HepG2 (cell line): ENCODE data around the gene ADARB2. TPM values are rescaled to one million over a fixed set of nuclear protein-coding genes. Genes with fewer than 3 reads are reported as not detected.

Source experiments
- ATAC-seq: fragments of 200-7000 bp; cut with Tn5 transposase; 3 replicates; pipeline ENCODE4 v1.9.1; 2020; ENCODE audit warnings: mild to moderate bottlenecking, moderate library complexity
- BruUV-seq: library from RNA; stranded (reverse); fragments of 400-500 nt; replicated peaks from 2 replicates; lab custom pipeline; 2021; lab: Mats Ljungman, UMichigan
- CTCF ChIA-PET: fragments of 300-600 bp; formaldehyde crosslinking; extraction: SDS; loops from one replicate; lab custom pipeline; 2021; ENCODE audit warnings: low total read pairs, inconsistent platforms, low intra/inter-chr PET ratio; lab: Yijun Ruan, JAX
- POLR2A ChIA-PET: fragments of 350-600 bp; sonication (Branson Sonifier 250); formaldehyde crosslinking; loops from one replicate; lab custom pipeline; 2020; ENCODE audit warnings: antibody characterized with exemption, inconsistent platforms; lab: Yijun Ruan, JAX
- DNase-seq: peaks from one replicate; pipeline ENCODE4 v3.0.0-alpha.2; 2015; ENCODE audit warnings: low spot score
- FAIRE-seq: peaks from 3 replicates; lab custom pipeline; 2011; peaks lifted over from hg19 to GRCh38; lab: Jason Lieb, UNC
- H2AFZ ChIP-seq: one replicate; pipeline ENCODE4 v1.6.1; 2011; ENCODE audit warnings: low read length, inconsistent platforms
- H3K27ac ChIP-seq: fragments of 300-600 bp; 3 replicates; pipeline ENCODE4 v1.8.0; 2011; ENCODE audit warnings: mixed run types, mild to moderate bottlenecking, mixed read lengths, low read length, inconsistent platforms; ENCODE audit not compliant: insufficient read depth; ENCODE audit errors: extremely low read length
- H3K27me3 ChIP-seq, 2 experiments: fragments of 200-600 bp in 1 of 2; 2 replicates in 1 of 2; 3 replicates in 1 of 2; pipeline versions ENCODE4 v1.6.0 to v1.8.0; 2011; ENCODE audit warnings: low read length in 2 of 2, mild to moderate bottlenecking in 2 of 2, moderate library complexity in 2 of 2, inconsistent platforms in 1 of 2; ENCODE audit not compliant: insufficient read depth in 2 of 2, control insufficient read depth in 1 of 2
- H3K36me3 ChIP-seq, 2 experiments: fragments of 200-600 bp in 1 of 2; replicated peaks in 1 of 2; 2 replicates in 1 of 2; 3 replicates in 1 of 2; pipeline versions ENCODE4 v1.5.1 to v1.8.0; 2011; ENCODE audit warnings: low read length in 2 of 2, inconsistent platforms in 1 of 2; ENCODE audit not compliant: insufficient read depth in 2 of 2, control insufficient read depth in 1 of 2
- H3K4me1 ChIP-seq: 2 replicates; pipeline ENCODE4 v1.5.1; 2012; ENCODE audit warnings: low read length, inconsistent platforms; ENCODE audit not compliant: insufficient read depth
- H3K4me2 ChIP-seq: 2 replicates; pipeline ENCODE4 v1.6.0; 2011; ENCODE audit warnings: low read depth, low read length, inconsistent platforms
- H3K4me3 ChIP-seq, 3 experiments: fragments of 200-600 bp in 1 of 3; sonication (generic), shearing (Covaris generic) in 1 of 3; replicated peaks in 1 of 3; 2 replicates each; pipeline ENCODE4 v1.5.1; 2011 to 2016; ENCODE audit warnings: low read length in 3 of 3, inconsistent platforms in 2 of 3, low read depth in 2 of 3, mild to moderate bottlenecking in 2 of 3, control low read depth in 1 of 3, mixed read lengths in 1 of 3; ENCODE audit not compliant: insufficient read depth in 1 of 3
- H3K79me2 ChIP-seq: one replicate; pipeline ENCODE4 v1.6.1; 2011; ENCODE audit warnings: low read length, inconsistent platforms; ENCODE audit not compliant: insufficient read depth
- H3K9ac ChIP-seq: 2 replicates; pipeline ENCODE4 v1.6.0; 2011; ENCODE audit warnings: mild to moderate bottlenecking, low read depth, low read length, inconsistent platforms; ENCODE audit not compliant: insufficient read depth
- H3K9me3 ChIP-seq: 2 replicates; pipeline ENCODE4 v1.5.1; 2012; ENCODE audit warnings: mild to moderate bottlenecking, low read length
- H4K20me1 ChIP-seq: 2 replicates; pipeline ENCODE4 v1.6.0; 2011; ENCODE audit warnings: inconsistent platforms, mild to moderate bottlenecking, low read length, moderate library complexity; ENCODE audit not compliant: insufficient read depth
- ADNP ChIP-seq: sonication (generic); formaldehyde crosslinking; IDR thresholded peaks from 2 replicates; pipeline ENCODE4 v1.4.0; 2020; ENCODE audit warnings: missing genetic modification reagents
- MEIS2 ChIP-seq: sonication (generic); formaldehyde crosslinking; IDR thresholded peaks from 2 replicates; pipeline ENCODE4 v1.9.0; 2021; ENCODE audit warnings: mild to moderate bottlenecking, missing genetic modification reagents
- MTA3 ChIP-seq: sonication (generic); formaldehyde crosslinking; IDR thresholded peaks from 2 replicates; pipeline ENCODE4 v1.4.0; 2020; ENCODE audit warnings: missing genetic modification reagents
- PRMT3 ChIP-seq: sonication (generic); formaldehyde crosslinking; IDR thresholded peaks from 2 replicates; pipeline ENCODE4 v1.8.1; 2022; ENCODE audit warnings: low read depth, mild to moderate bottlenecking, moderate library complexity, missing genetic modification reagents, borderline replicate concordance
- RFX3 ChIP-seq: IDR thresholded peaks from 2 replicates; pipeline ENCODE4 v1.6.1; 2016; ENCODE audit warnings: missing biosample characterization, missing genetic modification reagents
- ZNF768 ChIP-seq: sonication (generic); formaldehyde crosslinking; IDR thresholded peaks from 2 replicates; pipeline ENCODE4 v1.4.0; 2020; ENCODE audit warnings: missing genetic modification reagents
- WGBS: methylation state at CpG from one replicate; pipeline ENCODE4 v1.1.6; 2017; ENCODE audit warnings: low lambda C conversion rate; 5-methylcytosine and 5-hydroxymethylcytosine counted together
- in situ Hi-C: cut with HindIII; loops from 2 replicates; pipeline ENCODE4 v1.10.0; 2017; ENCODE audit warnings: low pct_unique_long_range_greater_than_20kb; ENCODE audit not compliant: extremely low pct_ligation_motif_present
- intact Hi-C: fragments of 100-400 bp; cut with micrococcal nuclease; formaldehyde crosslinking; loops from one replicate; pipeline ENCODE4 v1.10.0; 2022; ENCODE audit not compliant: unreplicated experiment
- polyA plus RNA-seq, 8 experiments: library from polyadenylated mRNA; depleted of rRNA in 3 of 8; stranded (reverse) in 7 of 8; unstranded in 1 of 8; fragments of >200 nt; fragmentation: Illumina TruSeq in 4 of 8; extraction: Trizol in 4 of 8; gene quantifications; 2 replicates each; pipeline versions ENCODE4 v1.2.1 to v1.2.3, GENCODE V29; 2011 to 2016; ENCODE audit warnings: low read depth in 4 of 8, missing spikeins in 1 of 8, mixed read lengths in 1 of 8; ENCODE audit not compliant: insufficient read depth in 1 of 8
- total RNA-seq, 5 experiments: library from RNA; depleted of rRNA; stranded (reverse); fragments of >200 nt; fragmentation: Illumina TruSeq; extraction: Trizol; gene quantifications; 2 replicates each; pipeline ENCODE4 v1.2.3, GENCODE V29; 2016; ENCODE audit warnings: low read depth in 1 of 5
- TF ChIP-seq, protein P1 (sequence below): sonication (generic); formaldehyde crosslinking; IDR thresholded peaks from 2 replicates; pipeline ENCODE4 v1.5.0; 2020; ENCODE audit warnings: mild to moderate bottlenecking, missing genetic modification reagents, moderate library complexity
- TF ChIP-seq, protein P2 (sequence below): sonication (generic); IDR thresholded peaks from 2 replicates; pipeline ENCODE4 v1.6.1; 2016; ENCODE audit warnings: low read depth, borderline replicate concordance
- TF ChIP-seq, protein P3 (sequence below): sonication (generic); formaldehyde crosslinking; IDR thresholded peaks from 2 replicates; pipeline ENCODE4 v1.4.0; 2020; ENCODE audit warnings: missing genetic modification reagents, borderline replicate concordance

The ADARB2 gene
- total and polyA plus RNA-seq, 2 of the 13 experiments (the other 11 are each of a cell fraction or from before 2014, with no cell fraction given) = not detected

DNA sequence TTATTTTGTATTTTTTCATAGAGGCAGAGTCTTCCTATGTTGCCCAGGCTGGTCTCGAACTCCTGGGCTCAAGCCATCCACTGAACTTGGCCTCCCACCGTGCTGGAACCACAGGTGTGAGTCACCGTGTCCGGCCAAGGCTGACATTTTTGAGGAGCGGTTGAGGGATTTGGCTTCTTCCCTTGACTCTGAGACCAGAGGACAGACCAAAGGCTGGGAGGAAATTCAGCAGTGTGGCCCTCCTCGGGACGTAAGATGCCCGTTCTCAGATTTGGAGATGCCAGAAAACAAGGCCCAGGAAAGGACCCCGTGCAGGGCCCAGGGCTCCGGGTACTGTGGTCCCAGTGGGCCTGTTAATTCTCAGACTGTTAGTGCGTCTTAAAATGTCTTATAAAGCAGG, 535.0 kb downstream of the ADARB2 start:
- in situ Hi-C loops = no loop called here
- no peaks in the 10 kb centered on the region for H3K79me2 ChIP-seq
- FAIRE-seq (no peak), DNase-seq (no peak), ATAC-seq (no peak)
- no peak overlapping the region for H2AFZ ChIP-seq
- H3K9me3 ChIP-seq = no peaks in the 10 kb centered on the region
- H3K9ac ChIP-seq = no peak overlapping the region
- H3K36me3 ChIP-seq = no peaks in the 10 kb centered on the region
- ChIA-PET POLR2A (no interaction called here), CTCF (no interaction called here)
- no TSS peak for BruUV-seq
- H3K4me3 ChIP-seq = no peak overlapping the region
- WGBS = 42% methylated on average over 9 of the region's 11 CpGs
- H3K27ac ChIP-seq = no peak overlapping the region
- intact Hi-C loops = no loop called here
- H3K4me1 ChIP-seq = no peaks in the 10 kb centered on the region
- H3K27me3 ChIP-seq = peaks cover 16 to 84% of the 10 kb centered on the region in 2 experiments
- H4K20me1 ChIP-seq = no peaks in the 10 kb centered on the region
- no peak for TF ChIP-seq MEIS2
- TF ChIP-seq MTA3 (CRISPR knock-in tag) = no peak
- TF ChIP-seq, protein P1, sequence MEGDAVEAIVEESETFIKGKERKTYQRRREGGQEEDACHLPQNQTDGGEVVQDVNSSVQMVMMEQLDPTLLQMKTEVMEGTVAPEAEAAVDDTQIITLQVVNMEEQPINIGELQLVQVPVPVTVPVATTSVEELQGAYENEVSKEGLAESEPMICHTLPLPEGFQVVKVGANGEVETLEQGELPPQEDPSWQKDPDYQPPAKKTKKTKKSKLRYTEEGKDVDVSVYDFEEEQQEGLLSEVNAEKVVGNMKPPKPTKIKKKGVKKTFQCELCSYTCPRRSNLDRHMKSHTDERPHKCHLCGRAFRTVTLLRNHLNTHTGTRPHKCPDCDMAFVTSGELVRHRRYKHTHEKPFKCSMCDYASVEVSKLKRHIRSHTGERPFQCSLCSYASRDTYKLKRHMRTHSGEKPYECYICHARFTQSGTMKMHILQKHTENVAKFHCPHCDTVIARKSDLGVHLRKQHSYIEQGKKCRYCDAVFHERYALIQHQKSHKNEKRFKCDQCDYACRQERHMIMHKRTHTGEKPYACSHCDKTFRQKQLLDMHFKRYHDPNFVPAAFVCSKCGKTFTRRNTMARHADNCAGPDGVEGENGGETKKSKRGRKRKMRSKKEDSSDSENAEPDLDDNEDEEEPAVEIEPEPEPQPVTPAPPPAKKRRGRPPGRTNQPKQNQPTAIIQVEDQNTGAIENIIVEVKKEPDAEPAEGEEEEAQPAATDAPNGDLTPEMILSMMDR (CRISPR knock-in tag) = no peak
- no peak for TF ChIP-seq RFX3
- TF ChIP-seq ADNP (CRISPR knock-in tag) = no peak
- TF ChIP-seq, protein P2, sequence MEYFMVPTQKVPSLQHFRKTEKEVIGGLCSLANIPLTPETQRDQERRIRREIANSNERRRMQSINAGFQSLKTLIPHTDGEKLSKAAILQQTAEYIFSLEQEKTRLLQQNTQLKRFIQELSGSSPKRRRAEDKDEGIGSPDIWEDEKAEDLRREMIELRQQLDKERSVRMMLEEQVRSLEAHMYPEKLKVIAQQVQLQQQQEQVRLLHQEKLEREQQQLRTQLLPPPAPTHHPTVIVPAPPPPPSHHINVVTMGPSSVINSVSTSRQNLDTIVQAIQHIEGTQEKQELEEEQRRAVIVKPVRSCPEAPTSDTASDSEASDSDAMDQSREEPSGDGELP = no peak
- TF ChIP-seq, protein P3, sequence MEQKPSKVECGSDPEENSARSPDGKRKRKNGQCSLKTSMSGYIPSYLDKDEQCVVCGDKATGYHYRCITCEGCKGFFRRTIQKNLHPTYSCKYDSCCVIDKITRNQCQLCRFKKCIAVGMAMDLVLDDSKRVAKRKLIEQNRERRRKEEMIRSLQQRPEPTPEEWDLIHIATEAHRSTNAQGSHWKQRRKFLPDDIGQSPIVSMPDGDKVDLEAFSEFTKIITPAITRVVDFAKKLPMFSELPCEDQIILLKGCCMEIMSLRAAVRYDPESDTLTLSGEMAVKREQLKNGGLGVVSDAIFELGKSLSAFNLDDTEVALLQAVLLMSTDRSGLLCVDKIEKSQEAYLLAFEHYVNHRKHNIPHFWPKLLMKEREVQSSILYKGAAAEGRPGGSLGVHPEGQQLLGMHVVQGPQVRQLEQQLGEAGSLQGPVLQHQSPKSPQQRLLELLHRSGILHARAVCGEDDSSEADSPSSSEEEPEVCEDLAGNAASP (CRISPR knock-in tag) = no peak
- TF ChIP-seq ZNF768 (CRISPR knock-in tag) = no peak
- no peak for TF ChIP-seq PRMT3 (CRISPR knock-in tag)
- no peak overlapping the region for H3K4me2 ChIP-seq
